Kidney (tissue), 14 donors: ENCODE results near the gene NRCAM. TPM values are rescaled to one million over a fixed set of nuclear protein-coding genes. Genes with fewer than 3 reads are reported as not detected.

Experiments
- DNase-seq, 5 donors: peaks; one replicate each; pipeline ENCODE4 v3.0.0-alpha.2; 2013 to 2020
- FAIRE-seq: peaks from 2 replicates; lab custom pipeline; 2012; peaks lifted over from hg19 to GRCh38; lab: Jason Lieb, UNC
- H3K27ac ChIP-seq, 2 donors: one replicate each; pipeline ENCODE4 v1.7.0; 2013; ENCODE audit warnings: low read depth in 2 of 2, low read length in 2 of 2, inconsistent platforms in 1 of 2
- H3K27me3 ChIP-seq: one replicate; pipeline ENCODE4 v1.7.1; 2013; ENCODE audit warnings: low read length, inconsistent platforms; ENCODE audit not compliant: control insufficient read depth, insufficient read depth
- H3K36me3 ChIP-seq, 3 donors: one replicate each; pipeline versions ENCODE4 v1.7.0 to v1.7.1; 2013; ENCODE audit warnings: low read length in 3 of 3, control low read depth in 1 of 3, inconsistent platforms in 1 of 3; ENCODE audit not compliant: insufficient read depth in 3 of 3, control insufficient read depth in 2 of 3
- H3K4me1 ChIP-seq, 3 donors: one replicate each; pipeline versions ENCODE4 v1.7.0 to v1.7.1; 2013; ENCODE audit warnings: low read length in 3 of 3, inconsistent platforms in 1 of 3, low read depth in 1 of 3; ENCODE audit not compliant: control insufficient read depth in 2 of 3, insufficient read depth in 2 of 3
- H3K4me3 ChIP-seq, 3 donors: one replicate each; pipeline versions ENCODE4 v1.7.0 to v1.8.1; 2013; ENCODE audit warnings: low read length in 3 of 3, control low read depth in 1 of 3, inconsistent platforms in 1 of 3
- H3K9ac ChIP-seq, 3 donors: one replicate each; pipeline versions ENCODE4 v1.7.0 to v1.7.1; 2013; ENCODE audit warnings: low read length in 3 of 3, control low read depth in 1 of 3, inconsistent platforms in 1 of 3
- H3K9me3 ChIP-seq, 3 donors: one replicate each; pipeline versions ENCODE4 v1.7.0 to v1.7.1; 2013; ENCODE audit warnings: low read length in 3 of 3, control low read depth in 1 of 3, inconsistent platforms in 1 of 3; ENCODE audit not compliant: control insufficient read depth in 2 of 3, insufficient read depth in 1 of 3
- CTCF ChIP-seq: IDR thresholded peaks from 3 replicates; pipeline ENCODE4 v1.5.1; 2012; ENCODE audit warnings: mild to moderate bottlenecking, moderate library complexity, borderline replicate concordance; ENCODE audit not compliant: insufficient read depth; ENCODE audit errors: extremely low read depth
- intact Hi-C: fragments of 100-400 bp; cut with DNase I; formaldehyde crosslinking; loops from one replicate; pipeline ENCODE4 v1.11.1; 2022
- polyA plus RNA-seq: library from polyadenylated mRNA; stranded (reverse); fragments of 350-450 nt; fragmentation: Illumina TruSeq; extraction: RNeasy Lipid Tissue Mini Kit (QIAGEN cat#74804); gene quantifications from one replicate; pipeline ENCODE4 v1.2.3, GENCODE V29; 2014; ENCODE audit warnings: low read depth, low replicate concordance; ENCODE audit not compliant: insufficient read depth
- total RNA-seq: library from RNA; stranded (reverse); fragmentation: NEBNext Ultra II Directional; extraction: Animal tissue kit (Norgen Biotek cat#: 25700); gene quantifications from one replicate; pipeline ENCODE4 v1.2.1, GENCODE V29; 2021
- donor health status: control.
- donor health status: control.
- donor health status: control.
- donor health status: control.
- donor health status: control.
- donor health status: DM: yes; HTN: yes; CAD: no.
- donor health status: Normal renal cell carcinoma (clear cell type).

The NRCAM gene
- total and polyA plus RNA-seq, 2 donors from 2014 or later, result 16.8 to 20.6 TPM

GRCh38 chr7:108321359-108321758, 134.9 kb downstream of the NRCAM start:
- Histone ChIP-seq H3K9ac (no peak overlapping the region), H3K27ac (no peak overlapping the region), H3K36me3 (no peaks in the 10 kb centered on the region), H3K27me3 (no peaks in the 10 kb centered on the region), H3K4me3 (no peak overlapping the region), H3K9me3 (no peaks in the 10 kb centered on the region), H3K4me1 (no peaks in the 10 kb centered on the region)
- intact Hi-C loops, result no loop called here
- no peak for DNase-seq
- no peak for TF ChIP-seq CTCF
- no peak for FAIRE-seq

- Histone ChIP-seq H3K4me3 (no peak overlapping the region), H3K27ac (no peak overlapping the region), H3K4me1 (no peaks in the 10 kb centered on the region), H3K36me3 (no peaks in the 10 kb centered on the region), H3K9ac (no peak overlapping the region), H3K9me3 (no peaks in the 10 kb centered on the region), H3K27me3 (no peaks in the 10 kb centered on the region)
- intact Hi-C loops, result no loop called here
- DNase-seq, result no peak
- FAIRE-seq, result no peak
- TF ChIP-seq CTCF, result no peak
Measured at GRCh38 chr7:108316708-108317107, 139.5 kb downstream of the NRCAM start.

- no peak for TF ChIP-seq CTCF
- Histone ChIP-seq H3K9me3 (no peaks in the 10 kb centered on the region), H3K36me3 (no peaks in the 10 kb centered on the region), H3K27ac (no peak overlapping the region), H3K9ac (no peak overlapping the region), H3K27me3 (no peaks in the 10 kb centered on the region), H3K4me3 (no peak overlapping the region), H3K4me1 (no peaks in the 10 kb centered on the region)
- intact Hi-C loops, result no loop called here
- FAIRE-seq (no peak), DNase-seq (no peak)
Measured at GRCh38 chr7:108314551-108314950, 141.7 kb downstream of the NRCAM start.

- Histone ChIP-seq H3K9me3 (no peaks in the 10 kb centered on the region), H3K27ac (no peak overlapping the region), H3K36me3 (no peaks in the 10 kb centered on the region), H3K9ac (no peak overlapping the region), H3K27me3 (no peaks in the 10 kb centered on the region), H3K4me1 (no peaks in the 10 kb centered on the region), H3K4me3 (no peak overlapping the region)
- FAIRE-seq (no peak), DNase-seq (no peak)
- intact Hi-C loops, result no loop called here
- TF ChIP-seq CTCF, result no peak
Measured at GRCh38 chr7:108314049-108314448, 142.2 kb downstream of the NRCAM start.
